Left lobe of liver (tissue), 2 donors: ENCODE measurements around the gene WDR3. TPM values are rescaled to one million over a fixed set of nuclear protein-coding genes. Genes with fewer than 3 reads are reported as not detected.

Source experiments
- ATAC-seq: fragments of 200-7000 bp; cut with Tn5 transposase; one replicate; pipeline ENCODE4 v1.9.1; 2020; ENCODE audit warnings: mild to moderate bottlenecking, moderate library complexity
- DNase-seq: peaks from one replicate; pipeline ENCODE4 v3.0.0-alpha.2; 2020; ENCODE audit warnings: low spot score
- total RNA-seq: library from RNA; stranded (reverse); gene quantifications from one replicate; pipeline ENCODE4 v1.2.1, GENCODE V29; 2021
- donor health status: DM: no; HTN: no; CAD: no; lungs with moderate emphysema.
- donor health status: DM: no; HTN: yes; CAD: no.

Gene WDR3
- total RNA-seq, 1 donor from 2014 or later = 14.6 TPM

- no peak for ATAC-seq
- no peak for DNase-seq
These were observed 12.8 kb downstream of the WDR3 start for GRCh38 chr1:117942293-117942692.

GRCh38 chr1:117952386-117952785 is 22.8 kb downstream of the WDR3 start:
- ATAC-seq = no peak
- no peak for DNase-seq

- DNase-seq = no peak
- ATAC-seq = no peak
These were observed 29.8 kb downstream of the WDR3 start for GRCh38 chr1:117959364-117959763.

GRCh38 chr1:117964290-117965038 is 34.9 kb downstream of the WDR3 start:
- ATAC-seq = no peak
- DNase-seq = no peak

GRCh38 chr1:117967477-117967876 is 37.9 kb downstream of the WDR3 start:
- peak; percentile 45 for ATAC-seq
- no peak for DNase-seq

- no peak for DNase-seq
These were observed 38.3 kb downstream of the WDR3 start for GRCh38 chr1:117967881-117968280.

GRCh38 chr1:117970252-117970651 is 40.7 kb downstream of the WDR3 start:
- DNase-seq (no peak), ATAC-seq (no peak)

More at GRCh38 chr1:117967881-117968280, 38.3 kb downstream of the WDR3 start:
- ATAC-seq = no peak

GRCh38 chr1:117971777-117972176 is 42.2 kb downstream of the WDR3 start:
- DNase-seq (no peak), ATAC-seq (no peak)

GRCh38 chr1:117976381-117976780 is 46.8 kb downstream of the WDR3 start:
- ATAC-seq (no peak), DNase-seq (no peak)

GRCh38 chr1:117981455-117982192 is 52.1 kb downstream of the WDR3 start:
- no peak for DNase-seq
- ATAC-seq = no peak

GRCh38 chr1:117985239-117985638 is 55.7 kb downstream of the WDR3 start:
- DNase-seq (no peak), ATAC-seq (no peak)

GRCh38 chr1:117985973-117986372 is 56.4 kb downstream of the WDR3 start:
- ATAC-seq (no peak), DNase-seq (no peak)

GRCh38 chr1:118004312-118004711 is 74.8 kb downstream of the WDR3 start:
- ATAC-seq (no peak), DNase-seq (no peak)

- ATAC-seq (no peak), DNase-seq (no peak)
These were observed 77.9 kb downstream of the WDR3 start for GRCh38 chr1:118007391-118007790.

GRCh38 chr1:118008011-118008410 is 78.5 kb downstream of the WDR3 start:
- ATAC-seq (no peak), DNase-seq (no peak)

- ATAC-seq (no peak), DNase-seq (no peak)
These were observed 83.1 kb downstream of the WDR3 start for GRCh38 chr1:118012515-118013124.

- ATAC-seq (no peak), DNase-seq (no peak)
These were observed 83.8 kb downstream of the WDR3 start for GRCh38 chr1:118013336-118013735.

GRCh38 chr1:118013938-118014337 is 84.4 kb downstream of the WDR3 start:
- DNase-seq = no peak
- ATAC-seq = no peak
